Lower lobe of right lung (tissue), 2 donors: ENCODE measurements around the gene AMZ1. TPM values are rescaled to one million over a fixed set of nuclear protein-coding genes. Genes with fewer than 3 reads are reported as not detected.

ENCODE experiments used
- ATAC-seq, 2 donors: fragments of 200-7000 bp; cut with Tn5 transposase; one replicate each; pipeline ENCODE4 v1.9.1; 2020 to 2022; ENCODE audit warnings: mild to moderate bottlenecking in 2 of 2, moderate library complexity in 2 of 2
- DNase-seq: peaks from one replicate; pipeline ENCODE4 v3.0.0-alpha.2; 2020
- H3K27ac ChIP-seq: fragments of 200-600 bp; one replicate; pipeline ENCODE4 v1.8.0; 2022
- H3K27me3 ChIP-seq: fragments of 200-600 bp; one replicate; pipeline ENCODE4 v1.8.0; 2022; ENCODE audit warnings: low read depth
- H3K36me3 ChIP-seq: fragments of 200-600 bp; one replicate; pipeline ENCODE4 v1.8.0; 2022; ENCODE audit warnings: mild to moderate bottlenecking
- H3K4me1 ChIP-seq: fragments of 200-600 bp; one replicate; pipeline ENCODE4 v1.8.0; 2022
- H3K4me3 ChIP-seq: fragments of 200-600 bp; one replicate; pipeline ENCODE4 v1.8.0; 2022; ENCODE audit warnings: mild to moderate bottlenecking
- H3K9me3 ChIP-seq: fragments of 200-600 bp; one replicate; pipeline ENCODE4 v1.8.0; 2022
- intact Hi-C: fragments of 100-400 bp; cut with DNase I; formaldehyde crosslinking; loops from one replicate; pipeline ENCODE4 v1.11.0; 2022
- total RNA-seq: library from RNA; stranded (reverse); fragmentation: NEBNext Ultra II Directional; extraction: Animal tissue kit (Norgen Biotek cat#: 25700); gene quantifications from one replicate; pipeline ENCODE4 v1.2.1, GENCODE V29; 2021
- TF ChIP-seq, protein P1 (sequence below): fragments of 200-600 bp; IDR thresholded peaks from one replicate; pipeline ENCODE4 v1.8.0; 2022; ENCODE audit warnings: antibody characterized with exemption, mild to moderate bottlenecking
- donor health status: DM: no; HTN: yes; CAD: no; lungs with severe emphysema.

AMZ1 gene
- total RNA-seq, 1 donor from 2014 or later: 0.47 TPM

DNA sequence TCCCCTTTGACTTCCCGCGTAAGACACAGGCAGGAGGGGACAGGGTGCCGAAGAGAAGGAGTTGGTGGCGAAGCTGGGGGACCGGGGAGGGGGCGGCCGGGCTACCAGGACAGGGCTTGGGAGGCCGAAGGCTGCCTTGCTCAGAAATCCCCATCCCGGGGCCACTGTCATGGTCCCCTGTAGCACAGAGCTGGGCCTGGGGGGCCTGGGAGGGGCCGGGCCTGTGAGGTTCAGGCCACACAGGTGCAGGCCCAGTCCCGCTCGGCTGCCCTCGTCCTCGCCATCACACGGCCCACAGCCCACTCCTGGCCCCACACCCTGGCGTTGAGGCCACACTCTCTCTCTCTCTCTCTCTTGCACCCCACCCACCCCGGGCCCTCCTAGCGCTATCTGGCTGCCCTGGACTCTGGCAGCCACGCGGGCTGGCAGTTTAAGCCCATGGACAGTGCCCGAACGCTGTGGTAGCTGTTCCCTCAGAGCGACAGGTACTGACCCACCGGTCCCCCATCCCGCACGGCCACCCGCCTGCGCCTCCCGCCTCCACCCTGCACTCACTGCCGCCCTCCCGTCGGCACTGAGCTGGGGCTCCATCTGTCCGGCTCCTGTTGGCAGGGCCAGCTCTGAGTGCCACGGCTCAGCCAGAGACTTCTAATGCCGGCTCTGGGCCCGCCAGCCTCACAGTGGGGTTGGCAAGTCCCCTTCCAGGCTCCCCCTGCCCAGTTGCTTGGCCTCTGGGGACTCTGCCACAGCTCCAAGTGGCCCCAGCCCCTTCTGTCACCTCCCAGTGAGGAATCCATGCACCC, 28.2 kb upstream of the AMZ1 start:
- DNase-seq (no peak), ATAC-seq (no peak)
- Histone ChIP-seq H3K4me1 (peaks cover 12% of the 10 kb centered on the region), H3K36me3 (peaks cover 38% of the 10 kb centered on the region), H3K9me3 (no peaks in the 10 kb centered on the region), H3K27me3 (no peaks in the 10 kb centered on the region), H3K4me3 (no peak overlapping the region), H3K27ac (no peak overlapping the region)
- TF ChIP-seq, protein P1, sequence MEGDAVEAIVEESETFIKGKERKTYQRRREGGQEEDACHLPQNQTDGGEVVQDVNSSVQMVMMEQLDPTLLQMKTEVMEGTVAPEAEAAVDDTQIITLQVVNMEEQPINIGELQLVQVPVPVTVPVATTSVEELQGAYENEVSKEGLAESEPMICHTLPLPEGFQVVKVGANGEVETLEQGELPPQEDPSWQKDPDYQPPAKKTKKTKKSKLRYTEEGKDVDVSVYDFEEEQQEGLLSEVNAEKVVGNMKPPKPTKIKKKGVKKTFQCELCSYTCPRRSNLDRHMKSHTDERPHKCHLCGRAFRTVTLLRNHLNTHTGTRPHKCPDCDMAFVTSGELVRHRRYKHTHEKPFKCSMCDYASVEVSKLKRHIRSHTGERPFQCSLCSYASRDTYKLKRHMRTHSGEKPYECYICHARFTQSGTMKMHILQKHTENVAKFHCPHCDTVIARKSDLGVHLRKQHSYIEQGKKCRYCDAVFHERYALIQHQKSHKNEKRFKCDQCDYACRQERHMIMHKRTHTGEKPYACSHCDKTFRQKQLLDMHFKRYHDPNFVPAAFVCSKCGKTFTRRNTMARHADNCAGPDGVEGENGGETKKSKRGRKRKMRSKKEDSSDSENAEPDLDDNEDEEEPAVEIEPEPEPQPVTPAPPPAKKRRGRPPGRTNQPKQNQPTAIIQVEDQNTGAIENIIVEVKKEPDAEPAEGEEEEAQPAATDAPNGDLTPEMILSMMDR: no peak
- intact Hi-C loops: no loop called here

- Histone ChIP-seq H3K4me3 (no peak overlapping the region), H3K27me3 (peaks cover 3% of the 10 kb centered on the region), H3K4me1 (peaks cover 12% of the 10 kb centered on the region), H3K36me3 (peaks cover 38% of the 10 kb centered on the region), H3K27ac (no peak overlapping the region), H3K9me3 (no peaks in the 10 kb centered on the region)
- intact Hi-C loops: no loop called here
- DNase-seq (no peak), ATAC-seq (no peak)
- TF ChIP-seq, protein P1: no peak
These were observed 27.5 kb upstream of the AMZ1 start for GRCh38 chr7:2660359-2661095.

- Histone ChIP-seq H3K4me1 (peaks cover 12% of the 10 kb centered on the region), H3K9me3 (no peaks in the 10 kb centered on the region), H3K36me3 (peaks cover 37% of the 10 kb centered on the region), H3K27me3 (peaks cover 8% of the 10 kb centered on the region), H3K27ac (no peak overlapping the region), H3K4me3 (no peak overlapping the region)
- DNase-seq: no peak
- TF ChIP-seq, protein P1: no peak
- intact Hi-C loops: no loop called here
- ATAC-seq: no peak
These were observed 26.9 kb upstream of the AMZ1 start for GRCh38 chr7:2661096-2661449.

- TF ChIP-seq, protein P1: peak; percentile 9
- no peak for ATAC-seq
- H3K36me3 ChIP-seq: peaks cover 31% of the 10 kb centered on the region
- H3K27me3 ChIP-seq: peaks cover 8% of the 10 kb centered on the region
- intact Hi-C loops: no loop called here
- H3K27ac ChIP-seq: no peak overlapping the region
- no peaks in the 10 kb centered on the region for H3K9me3 ChIP-seq
- no peak overlapping the region for H3K4me3 ChIP-seq
- no peak for DNase-seq
- peaks cover 12% of the 10 kb centered on the region for H3K4me1 ChIP-seq
These were observed 26.3 kb upstream of the AMZ1 start for GRCh38 chr7:2661602-2662272.

DNA sequence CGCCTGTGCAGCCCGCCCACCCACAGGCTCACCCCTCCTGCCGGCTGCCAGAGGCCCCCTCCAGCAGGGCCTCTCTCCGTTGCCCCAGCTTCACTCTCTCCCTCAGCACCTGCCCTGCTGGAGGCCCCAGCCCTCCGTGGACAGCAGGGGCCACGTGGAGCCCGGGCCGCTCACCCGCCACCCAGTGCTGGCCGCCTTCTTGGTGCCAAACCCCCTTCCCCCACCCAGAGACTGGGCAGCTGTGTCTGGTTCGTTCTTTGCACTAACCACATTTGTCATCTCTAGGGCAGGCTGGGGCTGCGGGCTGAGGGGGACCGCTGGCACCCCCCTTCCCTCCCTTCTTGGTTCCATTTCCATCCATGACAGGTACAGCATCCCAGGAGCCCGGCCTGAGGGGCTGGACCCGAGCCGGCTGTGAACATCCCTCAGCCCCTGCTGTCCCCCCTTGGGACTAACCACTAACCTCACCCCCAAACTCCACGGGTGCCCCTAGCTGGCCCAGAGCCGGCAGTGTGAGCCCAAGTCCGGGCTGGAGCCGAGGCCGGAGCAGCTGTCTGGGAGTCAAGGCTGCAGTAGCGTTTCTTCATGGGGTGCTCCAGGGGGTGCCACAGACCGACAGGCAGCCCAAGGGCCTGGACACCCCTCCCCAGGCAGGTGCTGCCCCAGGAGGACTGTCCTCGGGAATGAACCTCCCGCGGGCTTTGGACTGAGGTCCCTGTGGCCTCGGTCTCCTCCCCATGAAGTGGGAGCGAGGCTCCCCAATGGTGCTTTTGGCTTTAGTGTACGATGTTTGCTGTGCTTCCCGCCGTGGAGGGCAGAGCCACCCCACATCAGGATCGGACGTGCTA, 25.5 kb upstream of the AMZ1 start:
- H3K4me3 ChIP-seq: no peak overlapping the region
- H3K27ac ChIP-seq: no peak overlapping the region
- H3K36me3 ChIP-seq: peaks cover 27% of the 10 kb centered on the region
- ATAC-seq (no peak), DNase-seq (no peak)
- no peaks in the 10 kb centered on the region for H3K9me3 ChIP-seq
- TF ChIP-seq, protein P1: no peak
- peaks cover 12% of the 10 kb centered on the region for H3K4me1 ChIP-seq
- peaks cover 8% of the 10 kb centered on the region for H3K27me3 ChIP-seq
- intact Hi-C loops: no loop called here
